MM.1S (cell line): ENCODE data around the gene CNBD2.

ENCODE experiments used
- DNase-seq: peaks from one replicate; pipeline ENCODE4 v3.0.0-alpha.2; 2015
- H2AFZ ChIP-seq: fragments of 300-600 bp; sonication (generic); 2 replicates; pipeline ENCODE4 v1.6.0; 2016; ENCODE audit warnings: antibody characterized with exemption, low read length
- H3F3A ChIP-seq: fragments of 300-600 bp; sonication (generic); 2 replicates; pipeline ENCODE4 v1.6.1; 2016; ENCODE audit warnings: mild to moderate bottlenecking, antibody characterized with exemption, low read length, moderate library complexity, mixed read lengths; ENCODE audit not compliant: insufficient read depth
- H3K27ac ChIP-seq: fragments of 300-600 bp; sonication (generic); 2 replicates; pipeline ENCODE4 v1.5.1; 2016; ENCODE audit warnings: mild to moderate bottlenecking, low read length
- H3K27me3 ChIP-seq: fragments of 300-600 bp; sonication (generic); replicated peaks from 2 replicates; pipeline ENCODE4 v1.6.0; 2016; ENCODE audit warnings: low read length; ENCODE audit not compliant: insufficient read depth
- H3K36me3 ChIP-seq: fragments of 300-600 bp; sonication (generic); replicated peaks from 2 replicates; pipeline ENCODE4 v1.6.1; 2016; ENCODE audit warnings: mild to moderate bottlenecking, low read length, mixed read lengths; ENCODE audit not compliant: insufficient read depth
- H3K4me1 ChIP-seq: fragments of 300-600 bp; sonication (generic); 2 replicates; pipeline ENCODE4 v1.6.1; 2016; ENCODE audit warnings: low read length, mixed read lengths
- H3K4me2 ChIP-seq: fragments of 300-600 bp; sonication (generic); 2 replicates; pipeline ENCODE4 v1.6.0; 2016; ENCODE audit warnings: low read depth, low read length
- H3K4me3 ChIP-seq: fragments of 300-600 bp; sonication (generic); 2 replicates; pipeline ENCODE4 v1.5.1; 2016; ENCODE audit warnings: low read length, mixed read lengths
- H3K79me2 ChIP-seq: fragments of 300-600 bp; sonication (generic); 2 replicates; pipeline ENCODE4 v1.6.1; 2016; ENCODE audit warnings: mixed run types, low read length, mixed read lengths
- H3K9ac ChIP-seq: fragments of 300-600 bp; sonication (generic); 2 replicates; pipeline ENCODE4 v1.6.1; 2016; ENCODE audit warnings: low read length, mixed read lengths
- H3K9me2 ChIP-seq: fragments of 300-600 bp; sonication (generic); replicated peaks from 2 replicates; pipeline ENCODE4 v1.6.1; 2016; ENCODE audit warnings: mild to moderate bottlenecking, low read length, mixed read lengths; ENCODE audit not compliant: insufficient read depth
- H3K9me3 ChIP-seq: fragments of 300-600 bp; sonication (generic); replicated peaks from 2 replicates; pipeline ENCODE4 v1.6.1; 2016; ENCODE audit warnings: mild to moderate bottlenecking, low read length, mixed read lengths; ENCODE audit not compliant: insufficient read depth
- H4K20me1 ChIP-seq: fragments of 300-600 bp; sonication (generic); 2 replicates; pipeline ENCODE4 v1.6.1; 2016; ENCODE audit warnings: mild to moderate bottlenecking, low read length, moderate library complexity, mixed read lengths; ENCODE audit not compliant: insufficient read depth
- CTCF ChIP-seq: fragments of 300-600 bp; sonication (generic); IDR thresholded peaks from 2 replicates; pipeline ENCODE4 v1.5.1; 2016; ENCODE audit warnings: antibody characterized with exemption, low read length, mixed read lengths
- EZH2 ChIP-seq: fragments of 300-600 bp; sonication (generic); optimal IDR thresholded peaks from 2 replicates; pipeline ENCODE3; 2017; ENCODE audit warnings: low read depth, mild to moderate bottlenecking, antibody characterized with exemption, low read length, mixed read lengths
- EZH2phosphoT487 ChIP-seq: fragments of 300-600 bp; sonication (generic); IDR thresholded peaks from 2 replicates; pipeline ENCODE4 v1.6.1; 2018; ENCODE audit warnings: antibody characterized with exemption, low read length

Gene CNBD2

GRCh38 chr20:35953387-35954199 is 14.8 kb upstream of the CNBD2 start:
- H3K36me3 ChIP-seq, result no peaks in the 10 kb centered on the region
- H3K9me3 ChIP-seq, result no peaks in the 10 kb centered on the region
- H3K4me2 ChIP-seq, result peak overlapping the region; percentile 88
- H3K9ac ChIP-seq, result peak overlapping the region; percentile 99
- peak; percentile 48 for DNase-seq
- peaks cover 22% of the 10 kb centered on the region for H3K4me1 ChIP-seq
- peak overlapping the region; percentile 68; the same call in 1 of the 2 replicates for H2AFZ ChIP-seq
- H3K27me3 ChIP-seq, result no peaks in the 10 kb centered on the region
- H3K9me2 ChIP-seq, result no peaks in the 10 kb centered on the region
- peak overlapping the region; percentile 99 for H3K27ac ChIP-seq
- peaks cover 40% of the 10 kb centered on the region for H3F3A ChIP-seq
- H3K79me2 ChIP-seq, result peaks cover 23% of the 10 kb centered on the region
- no peaks in the 10 kb centered on the region for H4K20me1 ChIP-seq
- H3K4me3 ChIP-seq, result peak overlapping the region; percentile 88
- TF ChIP-seq EZH2phosphoT487, result no peak
- TF ChIP-seq EZH2, result no peak
- TF ChIP-seq CTCF, result no peak

- no peaks in the 10 kb centered on the region for H3K9me3 ChIP-seq
- no peaks in the 10 kb centered on the region for H4K20me1 ChIP-seq
- peak within 1 kb of the TSS; percentile 88 for H3K4me2 ChIP-seq
- H3F3A ChIP-seq, result peaks cover 32% of the 10 kb centered on the region
- no peaks in the 10 kb centered on the region for H3K27me3 ChIP-seq
- H3K4me3 ChIP-seq, result peak within 1 kb of the TSS; percentile 88
- TF ChIP-seq EZH2, result no peak
- no peak for TF ChIP-seq EZH2phosphoT487
- TF ChIP-seq CTCF, result peak; percentile 99
- H3K9ac ChIP-seq, result peak within 1 kb of the TSS; percentile 99
- peaks cover 23% of the 10 kb centered on the region for H3K79me2 ChIP-seq
- H2AFZ ChIP-seq, result peak within 1 kb of the TSS; percentile 75
- peaks cover 14% of the 10 kb centered on the region for H3K4me1 ChIP-seq
- H3K27ac ChIP-seq, result peak within 1 kb of the TSS; percentile 99
- no peaks in the 10 kb centered on the region for H3K36me3 ChIP-seq
- H3K9me2 ChIP-seq, result no peaks in the 10 kb centered on the region
- peak; percentile 99 for DNase-seq
These were observed 14.0 kb upstream of the CNBD2 start, which contains the start of gene SCAND1 for GRCh38 chr20:35954200-35954906. Gene SCAND1 (minus strand): TSS chr20:35954502. CDS start chr20:35954284, 218 bp downstream.

GRCh38 chr20:35954907-35955251 is 13.5 kb upstream of the CNBD2 start:
- Histone ChIP-seq H3K27ac (peak overlapping the region; percentile 99), H3K36me3 (no peaks in the 10 kb centered on the region), H3K4me2 (peak overlapping the region; percentile 72), H3K9ac (peak overlapping the region; percentile 73), H3K79me2 (peaks cover 23% of the 10 kb centered on the region), H3K9me2 (no peaks in the 10 kb centered on the region), H2AFZ (peak overlapping the region; percentile 75), H3K4me1 (peaks cover 12% of the 10 kb centered on the region), H3F3A (peaks cover 30% of the 10 kb centered on the region), H3K4me3 (peak overlapping the region; percentile 75), H3K9me3 (no peaks in the 10 kb centered on the region), H3K27me3 (no peaks in the 10 kb centered on the region), H4K20me1 (no peaks in the 10 kb centered on the region)
- DNase-seq, result peak; percentile 63
- TF ChIP-seq EZH2 (no peak), CTCF (no peak), EZH2phosphoT487 (no peak)
